Measurements from ENCODE around the gene ITGA3.
"Not testable (repeated sequence)": the region's sequence is repeated elsewhere in the genome, so short reads cannot be mapped to it uniquely, and the experiment has no call there.

ITGA3 gene

GRCh38 chr17:50052822-50053653, 2.9 kb upstream of the ITGA3 start:
- no peak for DNase-seq

DNA sequence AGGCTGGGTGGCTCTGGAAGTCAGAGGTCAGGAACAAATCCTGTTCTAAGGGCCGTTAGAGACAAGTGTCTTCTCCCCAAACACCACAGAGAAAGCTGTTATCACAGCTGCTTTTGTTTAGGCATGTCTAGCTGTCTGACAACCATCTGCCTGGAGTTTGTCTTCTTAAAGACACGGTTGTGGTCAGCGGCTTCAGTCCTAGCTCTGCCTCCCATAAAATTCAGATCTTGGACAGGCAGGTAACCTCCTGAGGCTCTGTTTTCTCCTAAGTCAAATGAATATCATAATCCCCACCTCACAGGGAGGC, 2.3 kb upstream of the ITGA3 start:
- no peak for DNase-seq

DNA sequence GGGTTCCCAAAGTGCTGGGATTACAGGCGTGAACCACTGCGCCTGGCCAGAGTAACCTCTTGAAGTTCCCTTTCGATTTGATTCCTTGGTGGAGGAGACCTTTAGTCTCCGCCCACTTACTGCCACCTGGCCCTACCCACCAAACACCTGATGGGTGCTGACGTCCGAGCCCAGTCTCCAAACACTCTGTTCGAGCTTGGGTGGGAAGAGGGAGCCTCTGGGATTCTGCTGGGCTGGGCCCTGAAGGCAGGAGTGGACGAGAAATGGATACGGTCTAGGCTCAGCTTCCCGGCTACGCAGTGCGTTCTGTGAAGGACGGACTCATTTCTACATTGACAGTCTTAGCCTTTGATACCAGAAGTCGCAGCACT, 870 bp upstream of the ITGA3 start:
- DNase-seq = no peak

DNA sequence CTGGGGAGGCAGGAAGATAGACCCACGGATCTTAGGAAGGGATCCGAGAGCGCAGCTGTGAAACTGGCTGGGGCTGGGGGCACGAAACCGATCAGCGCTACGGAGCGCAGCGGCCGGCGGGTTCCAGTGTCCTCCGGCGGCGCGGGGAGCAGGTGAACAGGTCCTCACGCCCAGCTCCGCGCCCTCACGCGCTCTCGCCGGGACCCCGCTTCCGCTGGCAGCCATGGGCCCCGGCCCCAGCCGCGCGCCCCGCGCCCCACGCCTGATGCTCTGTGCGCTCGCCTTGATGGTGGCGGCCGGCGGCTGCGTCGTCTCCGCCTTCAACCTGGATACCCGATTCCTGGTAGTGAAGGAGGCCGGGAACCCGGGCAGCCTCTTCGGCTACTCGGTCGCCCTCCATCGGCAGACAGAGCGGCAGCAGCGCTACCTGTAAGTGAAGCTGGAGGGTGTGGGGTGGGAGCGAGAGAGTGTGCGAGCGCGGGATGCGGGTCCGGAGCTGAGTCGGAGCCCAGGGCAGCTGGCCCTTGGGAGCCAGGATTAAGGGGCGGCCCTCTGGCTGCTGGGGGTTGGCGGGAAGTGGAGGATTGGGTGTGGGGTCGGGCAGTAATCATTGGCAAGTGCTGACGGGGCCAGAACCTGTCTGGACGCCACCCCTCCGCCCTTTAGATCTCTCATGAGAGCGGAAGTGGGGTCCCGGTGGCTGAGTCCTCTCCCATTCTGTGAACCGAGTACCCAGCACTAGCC, 479 bp downstream of the ITGA3 start:
- no peak for DNase-seq

GRCh38 chr17:50056961-50057330, 1.0 kb downstream of the ITGA3 start:
- DNase-seq = no peak

DNA sequence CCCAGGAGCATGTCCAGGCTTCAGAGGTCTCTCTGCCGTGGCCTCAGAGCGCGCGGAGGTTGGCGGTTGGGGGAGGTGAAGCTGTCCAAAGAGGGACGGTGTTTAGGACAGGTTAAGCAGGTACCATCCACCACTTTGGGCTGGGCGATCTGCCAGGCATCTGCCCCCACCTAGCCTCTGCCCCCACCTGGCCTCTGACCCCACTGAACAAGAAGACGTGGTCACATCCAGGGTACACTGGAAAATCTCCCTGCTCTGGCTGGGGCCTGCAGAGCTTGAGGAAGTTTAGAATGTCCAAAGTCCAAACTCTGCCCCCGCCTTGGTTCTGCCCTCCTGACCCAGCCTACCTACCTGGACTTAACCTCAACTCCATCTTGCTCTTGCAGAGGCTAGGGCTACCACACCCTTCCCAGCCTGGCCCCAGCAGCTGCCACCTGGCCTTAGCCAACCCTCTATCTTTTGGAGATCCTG, 1.6 kb downstream of the ITGA3 start:
- no peak for DNase-seq

GRCh38 chr17:50058296-50058953, 2.5 kb downstream of the ITGA3 start:
- DNase-seq = no peak

DNA sequence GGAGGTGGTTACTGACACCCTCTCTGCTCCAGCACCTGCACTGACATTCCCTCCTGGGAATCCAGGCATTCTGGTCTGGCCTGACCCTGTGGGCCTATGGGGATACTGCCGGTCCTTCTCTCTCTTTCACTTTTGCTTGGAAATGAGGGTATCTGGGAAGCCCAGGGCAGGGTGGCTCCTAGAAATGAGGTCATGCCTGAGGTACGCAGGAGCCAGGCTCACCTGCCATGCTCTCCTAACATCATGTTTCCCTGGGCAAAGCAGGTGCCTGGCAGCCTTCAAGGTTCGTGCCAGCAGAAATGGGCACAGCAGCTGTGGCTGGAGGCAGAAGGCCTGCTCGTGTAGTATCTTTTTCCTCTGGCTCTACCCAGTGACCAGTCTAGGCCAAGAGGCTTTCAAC, 3.3 kb downstream of the ITGA3 start:
- no peak for DNase-seq

DNA sequence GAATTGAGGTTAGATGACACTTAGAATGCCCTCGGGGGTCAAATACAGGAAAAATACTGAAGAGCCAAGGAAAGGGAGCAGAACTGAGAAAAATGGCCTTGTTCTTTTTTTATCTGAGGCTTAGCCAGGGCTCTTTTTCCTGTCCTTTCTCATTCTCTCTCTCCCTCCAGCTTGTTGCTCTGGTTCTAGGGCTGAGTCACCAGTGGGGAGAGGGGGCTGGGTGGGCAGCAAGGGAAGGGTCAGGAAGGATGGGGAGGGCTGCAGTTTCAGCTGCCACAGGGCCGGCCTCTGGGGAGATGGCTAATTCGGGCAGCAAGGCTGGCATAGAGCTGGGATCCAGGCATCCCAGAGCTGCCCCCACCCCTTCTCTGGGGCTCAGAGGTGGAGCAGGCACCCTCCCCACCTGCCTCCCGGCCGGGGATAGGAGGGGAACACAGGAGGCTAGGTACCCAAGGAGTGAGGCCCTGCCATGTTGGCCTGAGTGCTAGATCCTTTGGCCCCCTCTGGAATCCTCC, 3.9 kb downstream of the ITGA3 start:
- DNase-seq = no peak

DNA sequence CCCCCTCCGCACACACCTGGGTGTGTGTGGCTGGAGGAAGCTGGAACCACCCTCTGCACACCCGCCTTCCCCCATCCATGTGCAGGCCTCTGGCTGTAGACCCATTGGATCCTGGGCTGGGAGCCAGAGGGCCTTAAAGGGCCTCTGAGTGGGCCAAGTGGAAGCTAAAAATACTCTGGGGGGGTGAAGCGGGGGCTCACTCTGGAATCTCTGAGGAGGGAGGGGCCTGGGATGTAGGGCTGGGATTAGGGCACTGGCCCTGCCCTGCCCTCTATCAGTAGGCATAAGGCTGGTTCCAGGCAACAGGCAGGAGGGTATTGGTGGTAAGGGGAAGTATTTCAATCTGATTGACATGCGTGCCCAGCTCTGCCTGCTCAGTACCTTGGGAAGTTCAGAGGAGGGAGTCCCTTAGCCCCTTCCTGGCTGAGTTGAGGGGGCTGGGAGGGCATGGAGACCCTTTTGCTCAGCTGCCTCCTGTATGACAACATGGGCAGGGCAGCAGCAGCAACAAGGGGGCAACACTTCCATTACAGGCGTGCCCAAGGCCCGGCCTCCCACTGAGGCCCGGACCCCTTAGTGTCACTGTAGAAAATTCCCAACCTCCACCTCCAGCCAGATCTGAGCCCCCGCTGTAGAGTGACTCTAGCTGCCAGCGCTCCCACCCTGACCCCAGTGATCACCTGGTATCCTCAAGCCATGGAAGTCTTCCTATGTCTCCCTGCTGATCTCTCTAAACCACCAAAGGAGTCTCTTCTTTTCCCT, 5.2 kb downstream of the ITGA3 start:
- no peak for DNase-seq

DNA sequence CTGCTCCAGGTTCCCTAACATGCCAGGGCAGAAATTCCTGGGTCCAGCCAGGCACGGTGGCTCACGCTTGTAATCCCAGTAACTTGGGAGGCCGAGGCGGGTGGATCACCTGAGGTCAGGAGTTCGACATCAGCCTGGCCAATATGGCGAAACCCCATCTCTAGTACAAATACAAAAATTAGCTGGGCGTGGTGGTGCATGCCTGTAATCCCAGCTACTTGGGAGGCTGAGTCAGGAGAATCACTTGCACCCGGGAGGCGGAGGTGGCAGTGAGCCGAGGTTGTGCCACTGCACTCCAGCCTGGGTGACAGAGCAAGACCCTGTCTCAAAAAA, 5.8 kb downstream of the ITGA3 start:
- DNase-seq = not testable (repeated sequence)

DNA sequence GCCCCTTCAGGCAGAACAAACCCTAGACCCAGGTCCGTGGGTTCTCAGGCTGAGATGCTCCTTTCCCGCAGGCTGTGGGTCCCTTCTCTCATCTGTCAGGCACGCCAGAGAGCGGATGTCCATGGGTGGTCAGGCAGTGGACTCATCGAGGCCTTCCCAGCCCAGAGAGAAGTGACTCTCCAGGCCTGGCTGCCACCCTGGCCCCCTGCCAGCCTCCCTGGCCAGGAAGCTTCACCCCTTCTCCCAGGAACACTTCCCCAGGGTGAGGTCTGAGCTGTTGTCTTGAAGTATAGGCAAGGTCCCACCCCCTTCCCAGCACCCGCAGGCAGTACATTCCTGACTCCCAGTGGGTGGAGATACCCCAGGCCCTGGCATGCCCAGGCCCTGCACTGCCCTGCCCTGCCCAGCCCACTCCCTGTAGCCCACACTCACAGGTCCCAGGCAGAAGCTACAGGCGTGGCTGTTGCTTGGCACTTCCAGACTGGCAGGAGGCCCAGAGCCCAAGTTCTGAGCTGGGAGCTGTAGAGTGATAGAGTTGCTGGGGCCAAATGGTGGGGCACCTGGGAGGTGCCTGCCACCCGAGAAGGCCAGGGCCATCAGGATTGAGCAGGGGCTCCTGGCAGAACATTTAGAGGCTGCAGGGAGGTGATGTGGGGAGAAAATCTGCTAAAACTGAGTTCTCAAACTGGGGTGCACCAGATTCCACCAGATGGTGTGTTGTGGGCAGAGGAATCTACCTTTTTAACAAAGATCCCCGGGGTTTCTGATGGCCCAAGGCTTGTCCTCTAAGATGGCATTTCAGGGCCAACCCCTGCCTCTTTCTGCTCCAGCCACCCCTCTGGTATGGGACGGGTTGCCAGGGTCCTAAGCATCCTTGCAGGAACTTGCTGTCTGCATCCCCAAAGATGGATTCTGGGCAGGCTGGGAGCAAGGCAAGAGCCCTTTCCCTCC, 6.7 kb downstream of the ITGA3 start:
- no peak for DNase-seq

DNA sequence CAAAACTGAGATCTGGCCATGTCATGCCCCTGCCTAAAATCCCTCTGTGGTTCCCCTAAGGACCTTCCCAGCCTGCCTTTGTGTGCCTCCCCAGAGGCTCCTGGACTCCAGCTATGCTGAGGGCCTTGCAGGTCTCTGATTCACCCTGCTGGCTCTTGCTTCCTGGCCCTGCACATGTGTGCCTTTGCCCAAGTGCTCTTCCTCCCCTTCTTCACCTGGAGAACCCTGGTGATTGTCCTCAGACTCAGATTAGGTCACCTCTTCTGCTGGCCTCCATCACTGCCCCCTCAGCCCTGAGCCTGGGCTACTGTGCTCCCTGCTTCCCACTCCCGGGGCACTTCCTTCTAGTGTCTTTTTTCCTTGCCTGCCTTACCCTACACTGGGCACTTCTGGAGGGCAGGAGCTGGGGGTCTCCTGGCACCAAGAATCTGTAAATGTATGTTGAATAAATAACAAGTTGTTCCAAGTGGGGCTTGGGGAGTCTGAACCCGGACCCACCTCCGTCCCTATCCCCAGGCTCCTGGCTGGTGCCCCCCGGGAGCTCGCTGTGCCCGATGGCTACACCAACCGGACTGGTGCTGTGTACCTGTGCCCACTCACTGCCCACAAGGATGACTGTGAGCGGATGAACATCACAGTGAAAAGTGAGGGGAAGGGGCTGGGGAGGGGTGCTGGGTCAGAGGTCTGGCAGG, 7.8 kb downstream of the ITGA3 start:
- no peak for DNase-seq

GRCh38 chr17:50064253-50065001, 8.5 kb downstream of the ITGA3 start:
- no peak for DNase-seq

DNA sequence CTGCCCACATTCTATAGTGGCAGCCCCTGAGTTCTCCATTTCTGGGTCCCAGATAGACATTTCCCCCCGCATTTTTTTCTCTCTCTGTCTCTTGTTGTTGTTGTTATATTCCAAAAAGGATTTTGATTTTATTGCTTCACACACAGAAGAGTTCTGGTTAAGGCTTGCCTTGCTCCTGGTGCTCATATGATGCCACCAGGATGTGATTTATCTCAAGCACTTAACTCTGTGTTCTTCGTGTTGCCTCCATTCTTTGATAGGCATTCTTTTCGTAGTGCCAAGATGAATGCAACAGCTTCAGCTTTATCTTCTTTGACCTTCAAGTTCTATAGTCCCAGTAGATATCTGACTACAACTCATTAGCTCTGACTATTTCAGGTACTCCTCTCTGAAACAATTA, 9.1 kb downstream of the ITGA3 start:
- no peak for DNase-seq

DNA sequence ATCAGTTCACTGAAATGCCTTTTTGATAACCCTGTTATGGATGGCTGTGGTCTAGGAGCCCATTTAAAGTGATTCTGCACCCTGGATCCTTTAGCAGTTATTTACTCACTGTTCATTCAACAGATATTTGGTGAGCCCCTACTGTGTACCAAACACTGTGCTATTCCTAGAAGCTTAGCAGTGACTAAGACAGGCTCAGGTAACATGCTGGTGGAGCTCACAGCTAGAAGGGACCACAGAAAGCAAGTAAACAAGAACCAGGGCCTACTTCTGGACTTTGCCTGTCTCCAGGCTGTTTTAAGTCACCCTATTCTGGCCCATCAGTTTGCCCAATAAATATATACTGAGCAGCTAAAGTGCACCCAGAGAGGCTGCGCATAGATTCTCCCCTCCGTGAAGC, 11.1 kb downstream of the ITGA3 start:
- no peak for DNase-seq

DNA sequence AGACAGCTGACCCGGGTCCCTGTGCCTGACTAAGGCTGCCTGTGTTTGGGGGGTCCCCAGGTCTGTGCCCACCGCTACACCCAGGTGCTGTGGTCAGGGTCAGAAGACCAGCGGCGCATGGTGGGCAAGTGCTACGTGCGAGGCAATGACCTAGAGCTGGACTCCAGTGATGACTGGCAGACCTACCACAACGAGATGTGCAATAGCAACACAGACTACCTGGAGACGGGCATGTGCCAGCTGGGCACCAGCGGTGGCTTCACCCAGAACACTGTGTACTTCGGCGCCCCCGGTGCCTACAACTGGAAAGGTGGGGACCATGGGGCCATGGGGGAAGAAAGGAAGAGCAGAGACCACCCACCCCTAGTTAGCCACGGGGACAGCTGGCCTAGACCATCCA, 12.1 kb downstream of the ITGA3 start:
- no peak for DNase-seq

DNA sequence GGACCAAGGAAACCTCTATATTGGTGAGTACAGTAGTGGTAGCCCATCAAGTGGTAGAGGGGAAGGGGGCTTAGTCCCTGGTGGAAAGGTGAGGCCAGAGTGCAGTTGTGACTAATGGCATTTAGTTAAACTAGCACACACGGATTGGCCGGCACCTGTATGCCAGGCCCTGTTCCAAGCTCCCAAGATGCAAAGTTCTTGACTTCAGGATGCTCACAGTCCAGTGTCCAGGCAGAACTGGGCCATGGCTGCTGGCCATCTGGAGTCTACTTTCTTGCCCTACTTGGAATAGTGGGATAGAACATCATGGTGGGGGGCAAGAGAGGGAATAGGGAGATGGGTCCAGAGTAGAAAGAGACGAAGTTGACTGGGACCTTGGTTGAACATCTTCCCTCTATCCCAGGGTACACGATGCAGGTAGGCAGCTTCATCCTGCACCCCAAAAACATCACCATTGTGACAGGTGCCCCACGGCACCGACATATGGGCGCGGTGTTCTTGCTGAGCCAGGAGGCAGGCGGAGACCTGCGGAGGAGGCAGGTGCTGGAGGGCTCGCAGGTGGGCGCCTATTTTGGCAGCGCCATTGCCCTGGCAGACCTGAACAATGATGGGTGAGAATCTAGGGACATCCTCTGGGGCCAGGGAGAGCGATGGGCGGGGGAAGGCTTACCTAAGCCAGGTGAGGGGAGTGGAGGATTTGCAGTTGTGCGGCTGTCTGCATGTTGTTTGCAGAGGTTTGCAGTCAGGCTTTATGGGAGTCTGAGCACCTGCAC, 15.2 kb downstream of the ITGA3 start:
- DNase-seq = no peak

DNA sequence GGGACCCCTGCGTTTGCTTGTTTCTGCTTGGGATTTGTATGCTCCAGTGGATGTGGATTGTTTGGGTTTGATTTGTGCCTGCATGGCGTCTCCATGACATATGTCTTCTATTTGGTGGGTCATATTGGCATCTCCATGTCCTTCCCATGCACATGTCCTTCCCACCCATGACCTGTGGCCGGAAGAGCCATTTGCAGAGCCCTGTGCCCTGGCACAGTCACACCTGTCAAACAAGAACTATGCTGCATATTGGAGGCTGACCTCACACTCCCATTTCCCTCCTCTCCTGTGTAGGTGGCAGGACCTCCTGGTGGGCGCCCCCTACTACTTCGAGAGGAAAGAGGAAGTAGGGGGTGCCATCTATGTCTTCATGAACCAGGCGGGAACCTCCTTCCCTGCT, 15.8 kb downstream of the ITGA3 start:
- DNase-seq = no peak

DNA sequence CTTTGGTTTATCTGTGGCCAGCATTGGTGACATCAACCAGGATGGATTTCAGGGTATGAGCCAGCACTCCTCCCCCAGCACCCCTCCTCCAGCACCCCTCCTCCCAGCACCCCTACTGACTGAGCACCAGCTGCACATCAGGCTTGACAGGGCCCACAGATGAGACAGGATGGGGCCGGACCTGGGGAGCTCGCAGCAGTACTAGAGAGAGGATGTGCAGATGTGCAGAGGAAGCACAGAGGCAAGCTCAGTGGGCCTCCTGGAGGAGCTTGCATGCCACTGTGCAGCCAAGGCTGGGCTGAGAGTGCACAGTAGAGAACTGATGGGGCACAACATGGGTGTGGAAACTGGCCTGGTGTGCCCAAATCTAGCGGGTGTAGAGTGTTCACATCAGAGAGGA, 16.2 kb downstream of the ITGA3 start:
- no peak for DNase-seq

Data from GF-D8 (cell line).